GM21786 (cell line): ENCODE measurements around the gene ST3GAL2.
"Not testable (repeated sequence)": the region's sequence is repeated elsewhere in the genome, so short reads cannot be mapped to it uniquely, and the experiment has no call there.

ENCODE experiments used
- ATAC-seq: cut with Tn5 transposase; IDR thresholded peaks from one replicate; pipeline ENCODE4 v1.9.1; 2021; ENCODE audit not compliant: unreplicated experiment

Gene ST3GAL2

GRCh38 chr16:70418274-70418992 lies 20.5 kb downstream of the ST3GAL2 start:
- no peak for ATAC-seq

- no peak for ATAC-seq
Measured at GRCh38 chr16:70417661-70418060, 21.2 kb downstream of the ST3GAL2 start.

GRCh38 chr16:70416748-70417616 lies 21.9 kb downstream of the ST3GAL2 start:
- ATAC-seq, result peak; percentile 72

- not testable (repeated sequence) for ATAC-seq
Measured at GRCh38 chr16:70413572-70413971, 25.3 kb downstream of the ST3GAL2 start.

GRCh38 chr16:70412385-70412784 lies 26.5 kb downstream of the ST3GAL2 start:
- ATAC-seq, result no peak

GRCh38 chr16:70410734-70411133 lies 28.2 kb downstream of the ST3GAL2 start:
- no peak for ATAC-seq

- ATAC-seq, result no peak
Measured at GRCh38 chr16:70407811-70408274, 31.1 kb downstream of the ST3GAL2 start.

GRCh38 chr16:70406104-70406503 lies 32.8 kb downstream of the ST3GAL2 start:
- not testable (repeated sequence) for ATAC-seq

DNA sequence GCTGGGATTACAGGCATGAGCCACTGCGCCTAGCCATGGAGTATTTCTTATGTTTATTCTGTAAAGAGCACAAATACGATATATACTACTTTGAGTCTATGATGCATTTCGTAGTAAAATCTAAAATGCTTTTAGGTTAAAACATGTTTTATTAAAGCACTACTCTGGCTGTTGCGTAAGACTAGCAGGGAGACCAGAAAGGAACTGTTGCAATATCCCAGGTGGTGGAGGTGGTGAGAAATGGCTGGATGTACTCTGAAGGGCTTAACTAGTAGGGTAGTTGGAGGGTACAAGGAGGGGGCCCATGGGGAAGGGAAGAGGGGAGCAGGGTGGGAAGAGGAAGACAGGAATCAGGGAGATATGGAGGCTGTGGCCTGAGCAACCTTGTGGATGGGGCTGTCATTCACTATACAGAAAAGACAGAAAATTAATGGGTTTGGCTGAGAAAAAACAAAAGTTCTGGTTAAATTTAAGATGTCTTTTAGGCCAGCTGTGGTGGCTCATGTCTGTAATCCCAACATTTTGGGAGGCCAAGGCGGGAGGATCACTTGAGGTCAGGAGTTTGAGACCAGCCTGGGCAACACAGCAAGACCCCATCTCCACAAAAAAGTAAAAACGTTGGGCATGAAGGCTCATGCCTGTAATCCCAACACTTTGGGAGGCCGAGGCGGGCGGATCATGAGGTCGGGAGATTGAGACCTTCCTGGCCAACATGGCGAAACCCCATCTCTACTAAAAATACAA lies 35.8 kb downstream of the ST3GAL2 start:
- no peak for ATAC-seq

DNA sequence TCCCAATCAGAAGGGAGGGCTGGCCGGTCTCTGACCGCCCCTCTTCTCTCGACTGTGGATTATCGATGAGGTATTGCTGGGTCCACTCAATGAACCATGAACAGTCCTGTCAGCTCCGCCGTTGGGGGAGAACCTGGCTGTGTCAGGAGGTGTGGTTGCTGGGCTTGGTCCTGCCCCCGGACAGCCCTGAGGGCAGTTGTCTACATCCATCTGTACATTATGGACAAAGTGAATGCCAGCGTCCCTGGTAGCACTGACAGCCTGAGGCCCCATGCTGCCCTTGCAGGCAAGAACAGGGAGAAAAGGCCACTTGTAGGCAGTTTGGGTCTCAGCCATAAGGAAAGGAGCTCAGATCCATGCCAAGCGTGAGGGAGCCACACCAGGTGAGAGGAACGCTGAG lies 38.9 kb downstream of the ST3GAL2 start:
- ATAC-seq, result no peak

- no peak for ATAC-seq
Measured at GRCh38 chr16:70399381-70399780, 39.5 kb downstream of the ST3GAL2 start.

DNA sequence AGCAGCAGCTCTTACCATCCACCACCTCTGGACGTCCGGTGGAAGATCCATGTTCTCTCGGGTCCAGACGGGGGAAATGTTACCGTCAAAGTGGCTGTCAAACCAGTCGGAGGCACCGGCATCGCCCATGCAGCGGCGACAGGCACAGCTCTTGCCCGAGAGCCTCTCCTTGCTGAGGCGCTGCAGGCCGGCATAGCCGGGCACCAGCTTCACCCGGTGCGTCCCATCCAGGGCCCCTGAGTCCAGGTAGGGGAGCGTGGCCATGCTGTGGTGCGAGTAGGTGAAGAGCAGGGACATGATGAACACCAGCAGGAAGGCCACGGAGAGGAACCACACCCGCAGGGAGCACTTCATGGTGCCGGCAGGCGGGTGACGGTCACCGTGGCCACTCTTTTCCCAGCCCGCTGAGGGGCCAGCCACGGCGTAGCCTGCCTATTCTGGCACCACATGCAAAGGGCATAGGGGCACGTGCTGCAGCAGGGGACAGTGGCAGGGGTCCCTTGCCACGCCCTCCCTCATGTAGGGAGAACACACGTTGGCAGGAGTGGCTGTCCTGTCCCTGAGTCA lies 40.6 kb downstream of the ST3GAL2 start:
- ATAC-seq, result no peak

GRCh38 chr16:70396246-70396904 lies 42.5 kb downstream of the ST3GAL2 start:
- no peak for ATAC-seq

- peak; percentile 66 for ATAC-seq
Measured at GRCh38 chr16:70395345-70395901, 43.5 kb downstream of the ST3GAL2 start.

- no peak for ATAC-seq
Measured at GRCh38 chr16:70394853-70395252, 44.0 kb downstream of the ST3GAL2 start.

DNA sequence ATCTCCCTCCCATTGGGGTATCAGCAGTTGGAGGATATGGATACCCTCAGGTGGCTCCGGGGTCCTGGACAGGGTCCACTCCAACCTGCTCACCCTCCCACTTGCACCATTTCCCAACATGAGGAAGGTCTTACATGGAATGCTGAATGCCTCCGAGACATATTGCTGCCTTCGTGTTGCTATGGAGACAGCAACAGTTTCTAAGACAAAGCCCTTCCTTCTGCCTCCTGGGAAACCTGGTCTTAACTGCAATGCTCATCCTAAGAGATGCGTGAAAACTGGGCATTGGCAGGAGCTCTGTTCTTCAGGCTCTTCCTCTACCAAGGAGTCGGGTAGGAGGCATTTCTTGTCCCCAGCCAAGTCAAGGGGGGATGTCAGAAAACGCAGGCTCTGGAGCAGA lies 45.2 kb downstream of the ST3GAL2 start:
- no peak for ATAC-seq

DNA sequence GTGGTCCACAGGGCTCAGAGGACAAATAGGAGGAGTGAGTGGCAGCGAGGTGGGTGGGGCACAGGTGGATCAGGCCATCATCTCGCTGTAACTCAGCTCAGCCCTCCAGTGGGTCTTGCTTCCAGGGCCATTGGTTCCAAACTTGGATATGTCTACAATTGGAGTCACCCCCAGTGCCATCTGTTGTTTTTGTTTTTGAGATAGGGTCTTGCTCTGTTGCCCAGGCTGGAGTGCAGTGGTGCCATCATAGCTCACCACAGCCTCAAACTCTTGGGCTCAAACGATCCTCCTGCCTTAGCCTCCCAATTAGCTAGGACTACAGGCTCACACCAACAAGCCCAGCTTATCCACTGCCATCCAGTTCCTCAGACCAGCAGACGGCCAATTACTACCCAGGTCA lies 46.3 kb downstream of the ST3GAL2 start:
- no peak for ATAC-seq

- no peak for ATAC-seq
Measured at GRCh38 chr16:70391881-70392481, 46.9 kb downstream of the ST3GAL2 start.

GRCh38 chr16:70391446-70391845 lies 47.5 kb downstream of the ST3GAL2 start:
- ATAC-seq, result no peak

GRCh38 chr16:70390774-70391173 lies 48.1 kb downstream of the ST3GAL2 start:
- no peak for ATAC-seq
